H1 (cell line): ENCODE results near the gene HDDC3.

ENCODE experiments used
- CTCF ChIP-seq, 3 experiments: IDR thresholded peaks; 1 replicate in 2 of 3; 2 replicates in 1 of 3; pipeline versions ENCODE4 v1.5.1 to v1.6.1; 2011; ENCODE audit warnings: low read length in 3 of 3, mild to moderate bottlenecking in 3 of 3, inconsistent platforms in 2 of 3, low read depth in 1 of 3, moderate library complexity in 1 of 3; ENCODE audit not compliant: insufficient read depth in 1 of 3; ENCODE audit errors: control extremely low read depth in 1 of 3
- FOSL1 ChIP-seq: IDR thresholded peaks from 2 replicates; pipeline ENCODE4 v1.6.1; 2011; ENCODE audit warnings: mild to moderate bottlenecking, low read depth, low read length, moderate library complexity; ENCODE audit not compliant: insufficient read depth
- POLR2A ChIP-seq, 2 experiments: IDR thresholded peaks; 1 replicate in 1 of 2; 2 replicates in 1 of 2; pipeline ENCODE4 v1.6.1; 2011; ENCODE audit warnings: low read depth in 2 of 2, low read length in 2 of 2, mild to moderate bottlenecking in 2 of 2; ENCODE audit errors: control extremely low read depth in 1 of 2
- POLR2AphosphoS5 ChIP-seq: IDR thresholded peaks from 2 replicates; pipeline ENCODE4 v1.6.1; 2011; ENCODE audit warnings: low read depth, low read length
- POU5F1 ChIP-seq: IDR thresholded peaks from 2 replicates; pipeline ENCODE4 v1.6.1; 2011; ENCODE audit warnings: low read depth, mild to moderate bottlenecking, low read length, moderate library complexity
- SIN3A ChIP-seq, 2 experiments: IDR thresholded peaks in 1 of 2; conservative IDR thresholded peaks in 1 of 2; 2 replicates each; pipeline ENCODE4 v1.6.1; 2011 to 2012; ENCODE audit warnings: low read length in 2 of 2, improper control_type of control experiment in 1 of 2, low read depth in 1 of 2, mild to moderate bottlenecking in 1 of 2
- SUZ12 ChIP-seq: fragments of 200-600 bp; sonication (generic); IDR thresholded peaks from 2 replicates; pipeline ENCODE4 v1.6.1; 2012; ENCODE audit warnings: mild to moderate bottlenecking, inconsistent platforms, low read length, moderate library complexity, mixed read lengths
- TAF1 ChIP-seq: IDR thresholded peaks from 2 replicates; pipeline ENCODE4 v1.6.1; 2011; ENCODE audit warnings: mild to moderate bottlenecking, low read depth, low read length

- no peak for TF ChIP-seq CTCF (IDR thresholded peaks at IDR 0.05; ENCODE audit: control extremely low read depth in 1 of 3, insufficient read depth in 1 of 3, low read depth in 1 of 3, low read length in 3 of 3)
- TF ChIP-seq FOSL1 = no peak
- no peak for TF ChIP-seq POLR2A (IDR thresholded peaks at IDR 0.05; ENCODE audit: control extremely low read depth in 1 of 2, low read depth in 2 of 2, low read length in 2 of 2)
- TF ChIP-seq SUZ12 = no peak
- no peak for TF ChIP-seq TAF1
- no peak for TF ChIP-seq POLR2AphosphoS5
- no peak for TF ChIP-seq POU5F1
- no peak for TF ChIP-seq SIN3A (conservative IDR thresholded peaks at IDR 0.05 in 1 of 2, IDR thresholded peaks at IDR 0.05 in 1 of 2; ENCODE audit: low read depth in 1 of 2, low read length in 2 of 2)
These were observed 4.5 kb upstream of the HDDC3 start for GRCh38 chr15:90936823-90937222.
